ENCODE data around the gene CDK2AP2. TPM values are rescaled to one million over a fixed set of nuclear protein-coding genes. Genes with fewer than 3 reads are reported as not detected.
"Not testable (repeated sequence)": the region's sequence is repeated elsewhere in the genome, so short reads cannot be mapped to it uniquely, and the experiment has no call there.

The CDK2AP2 gene
- total and polyA plus RNA-seq, 7 donors = 13.3 to 126 (median 32.9) TPM

GRCh38 chr11:67517784-67518552 is 10.0 kb upstream of the CDK2AP2 start:
- Histone ChIP-seq H3K9me3 (no peaks in the 10 kb centered on the region), H3K27me3 (peaks cover 0 to 8% (median 0%) of the 10 kb centered on the region in 3 donors), H3K27ac (no peak overlapping the region), H3K36me3 (no peaks in the 10 kb centered on the region), H3K4me3 (no peak overlapping the region), H3K4me1 (no peaks in the 10 kb centered on the region)
- TF ChIP-seq POLR2A (IDR thresholded peaks at IDR 0.05) (no peak), CTCF (IDR thresholded peaks at IDR 0.05) (no peak), EP300 (IDR thresholded peaks at IDR 0.05) (no peak), POLR2AphosphoS5 (IDR thresholded peaks at IDR 0.05) (no peak)
- peak; percentile 54 for DNase-seq
- intact Hi-C loops (cut with DNase I) = no loop called here
- WGBS, 2 donors = 88 to 91% methylated on average over 10 of the region's 10 CpGs

- Histone ChIP-seq H3K36me3 (no peaks in the 10 kb centered on the region), H3K27ac (no peak overlapping the region), H3K9me3 (no peaks in the 10 kb centered on the region), H3K4me1 (no peaks in the 10 kb centered on the region), H3K27me3 (peaks cover 0 to 12% (median 3%) of the 10 kb centered on the region in 3 donors), H3K4me3 (no peak overlapping the region)
- DNase-seq = peak; percentile 60
- intact Hi-C loops (cut with DNase I) = no loop called here
- TF ChIP-seq POLR2AphosphoS5 (IDR thresholded peaks at IDR 0.05) (no peak), POLR2A (IDR thresholded peaks at IDR 0.05) (no peak), EP300 (IDR thresholded peaks at IDR 0.05) (no peak), CTCF (IDR thresholded peaks at IDR 0.05) (no peak)
- 95% methylated on average over 9 of the region's 9 CpGs for WGBS, 2 donors
Measured at GRCh38 chr11:67516806-67517205, 8.8 kb upstream of the CDK2AP2 start.

GRCh38 chr11:67514116-67514515 is 6.2 kb upstream of the CDK2AP2 start:
- intact Hi-C loops (cut with DNase I) = no loop called here
- Histone ChIP-seq H3K36me3 (no peaks in the 10 kb centered on the region), H3K27me3 (peaks cover 0 to 15% (median 3%) of the 10 kb centered on the region in 3 donors), H3K9me3 (no peaks in the 10 kb centered on the region), H3K4me3 (no peak overlapping the region), H3K4me1 (peaks cover 0 to 2% (median under 1%) of the 10 kb centered on the region in 4 donors), H3K27ac (no peak overlapping the region)
- no peak for TF ChIP-seq POLR2A (IDR thresholded peaks at IDR 0.05)
- TF ChIP-seq POLR2AphosphoS5 (IDR thresholded peaks at IDR 0.05) = no peak
- TF ChIP-seq EP300 (IDR thresholded peaks at IDR 0.05) = no peak
- TF ChIP-seq CTCF (IDR thresholded peaks at IDR 0.05) = no peak
- DNase-seq = no peak
- 82 to 87% methylated on average over 7 of the region's 7 CpGs for WGBS, 2 donors

GRCh38 chr11:67511558-67511957 is 3.6 kb upstream of the CDK2AP2 start:
- H3K4me3 ChIP-seq; H3K27ac ChIP-seq; H3K36me3 ChIP-seq; intact Hi-C loops (cut with DNase I); H3K9me3 ChIP-seq: not testable (repeated sequence)
- Histone ChIP-seq H3K4me1 (peaks cover 0 to 21% (median 17%) of the 10 kb centered on the region in 4 donors), H3K27me3 (peaks cover 0 to 15% (median 3%) of the 10 kb centered on the region in 3 donors)
- WGBS, 2 donors = 85 to 91% methylated on average over 4 of the region's 4 CpGs
- peak; percentile 38 for DNase-seq

- intact Hi-C loops (cut with DNase I) = no loop called here
- Histone ChIP-seq H3K9me3 (no peaks in the 10 kb centered on the region), H3K36me3 (peaks cover 0 to 7% (median 0%) of the 10 kb centered on the region in 4 donors), H3K27me3 (peaks cover 0 to 18% (median 6%) of the 10 kb centered on the region in 3 donors), H3K4me3 (no peak overlapping the region), H3K4me1 (peaks cover 0 to 37% (median 33%) of the 10 kb centered on the region in 4 donors), H3K27ac (no peak overlapping the region)
- no peak for DNase-seq
- WGBS, 2 donors = 52 to 75% methylated on average over 3 of the region's 3 CpGs
- TF ChIP-seq POLR2AphosphoS5 (IDR thresholded peaks at IDR 0.05) = no peak
- no peak for TF ChIP-seq EP300 (IDR thresholded peaks at IDR 0.05)
- no peak for TF ChIP-seq CTCF (IDR thresholded peaks at IDR 0.05)
- no peak for TF ChIP-seq POLR2A (IDR thresholded peaks at IDR 0.05)
Measured at GRCh38 chr11:67510023-67510345, 2.0 kb upstream of the CDK2AP2 start.
